ENCODE results near the gene DISC1.

Gene DISC1

DNA sequence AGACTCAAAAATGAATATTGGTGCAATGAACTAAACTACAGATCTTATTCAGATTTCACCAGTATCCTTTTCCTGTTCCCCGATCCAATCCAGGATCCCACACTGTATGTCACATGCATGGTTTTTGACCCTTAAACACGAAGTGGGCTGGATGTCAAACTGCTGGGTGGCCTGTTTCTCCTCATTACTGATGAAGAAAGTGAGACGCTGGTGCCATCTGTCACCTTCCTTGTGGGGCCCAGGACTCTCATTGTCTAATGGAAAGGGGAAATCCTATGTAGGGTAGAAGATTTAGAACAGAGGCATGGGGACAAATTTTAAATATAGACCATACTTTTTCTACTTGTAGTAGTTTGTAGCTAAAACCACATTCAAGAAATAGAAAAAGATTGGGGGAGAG is 56.2 kb downstream of the DISC1 start:
- Mint-ChIP-seq H3K27me3 (ENCODE audit: low read depth) (peaks cover 4% of the 10 kb centered on the region), H3K9me3 (peaks cover 17% of the 10 kb centered on the region), H3K27ac (no peak overlapping the region), H3K4me3 (no peak overlapping the region), H3K4me1 (no peaks in the 10 kb centered on the region), H3K36me3 (ENCODE audit: low read depth) (peaks cover 14% of the 10 kb centered on the region)
- TF ChIP-seq, protein P1, sequence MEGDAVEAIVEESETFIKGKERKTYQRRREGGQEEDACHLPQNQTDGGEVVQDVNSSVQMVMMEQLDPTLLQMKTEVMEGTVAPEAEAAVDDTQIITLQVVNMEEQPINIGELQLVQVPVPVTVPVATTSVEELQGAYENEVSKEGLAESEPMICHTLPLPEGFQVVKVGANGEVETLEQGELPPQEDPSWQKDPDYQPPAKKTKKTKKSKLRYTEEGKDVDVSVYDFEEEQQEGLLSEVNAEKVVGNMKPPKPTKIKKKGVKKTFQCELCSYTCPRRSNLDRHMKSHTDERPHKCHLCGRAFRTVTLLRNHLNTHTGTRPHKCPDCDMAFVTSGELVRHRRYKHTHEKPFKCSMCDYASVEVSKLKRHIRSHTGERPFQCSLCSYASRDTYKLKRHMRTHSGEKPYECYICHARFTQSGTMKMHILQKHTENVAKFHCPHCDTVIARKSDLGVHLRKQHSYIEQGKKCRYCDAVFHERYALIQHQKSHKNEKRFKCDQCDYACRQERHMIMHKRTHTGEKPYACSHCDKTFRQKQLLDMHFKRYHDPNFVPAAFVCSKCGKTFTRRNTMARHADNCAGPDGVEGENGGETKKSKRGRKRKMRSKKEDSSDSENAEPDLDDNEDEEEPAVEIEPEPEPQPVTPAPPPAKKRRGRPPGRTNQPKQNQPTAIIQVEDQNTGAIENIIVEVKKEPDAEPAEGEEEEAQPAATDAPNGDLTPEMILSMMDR (IDR thresholded peaks at IDR 0.05; ENCODE audit: unreplicated experiment in 3 of 3): no peak

DNA sequence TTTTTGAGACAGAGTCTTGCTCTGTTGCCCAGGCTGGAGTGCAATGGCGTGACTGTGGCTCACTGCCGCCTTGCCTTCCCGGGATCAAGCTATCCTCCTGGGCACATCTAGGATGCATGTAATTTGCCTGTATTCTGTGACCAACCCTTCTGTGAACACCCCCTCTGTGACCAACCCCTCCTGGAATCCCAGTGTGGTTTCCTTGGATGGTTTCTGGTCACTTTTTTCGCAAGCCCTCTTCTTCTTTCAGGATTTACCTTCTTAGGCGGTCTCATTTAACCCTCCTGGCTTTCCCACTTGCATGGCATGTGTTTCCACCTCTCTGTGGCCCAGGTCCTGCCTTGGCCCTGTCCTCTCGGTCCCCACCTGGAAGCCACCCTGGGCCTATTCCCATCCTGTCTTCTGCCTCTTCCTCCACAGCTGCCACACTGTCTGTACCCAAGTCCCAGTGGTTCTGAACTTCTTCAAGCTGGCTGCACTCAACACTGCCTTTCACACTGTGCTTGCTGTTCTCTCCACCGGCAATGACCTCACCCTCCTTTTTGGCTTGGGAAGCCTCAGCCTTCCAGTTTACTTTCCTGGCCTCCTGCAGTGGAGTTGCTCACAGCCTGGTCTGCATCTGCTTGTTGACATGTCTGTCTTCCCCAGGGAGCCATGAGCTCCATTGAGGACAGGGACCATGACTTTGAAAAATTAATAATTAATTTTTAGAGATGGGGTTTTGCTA is 57.0 kb downstream of the DISC1 start:
- H3K4me1 Mint-ChIP-seq: no peaks in the 10 kb centered on the region
- H3K27ac Mint-ChIP-seq: no peak overlapping the region
- no peak overlapping the region for H3K4me3 Mint-ChIP-seq
- peaks cover 14% of the 10 kb centered on the region for H3K36me3 Mint-ChIP-seq (ENCODE audit: low read depth)
- peaks cover 17% of the 10 kb centered on the region for H3K9me3 Mint-ChIP-seq
- TF ChIP-seq, protein P1 (IDR thresholded peaks at IDR 0.05; ENCODE audit: unreplicated experiment in 3 of 3): no peak
- peaks cover 4% of the 10 kb centered on the region for H3K27me3 Mint-ChIP-seq (ENCODE audit: low read depth)

DNA sequence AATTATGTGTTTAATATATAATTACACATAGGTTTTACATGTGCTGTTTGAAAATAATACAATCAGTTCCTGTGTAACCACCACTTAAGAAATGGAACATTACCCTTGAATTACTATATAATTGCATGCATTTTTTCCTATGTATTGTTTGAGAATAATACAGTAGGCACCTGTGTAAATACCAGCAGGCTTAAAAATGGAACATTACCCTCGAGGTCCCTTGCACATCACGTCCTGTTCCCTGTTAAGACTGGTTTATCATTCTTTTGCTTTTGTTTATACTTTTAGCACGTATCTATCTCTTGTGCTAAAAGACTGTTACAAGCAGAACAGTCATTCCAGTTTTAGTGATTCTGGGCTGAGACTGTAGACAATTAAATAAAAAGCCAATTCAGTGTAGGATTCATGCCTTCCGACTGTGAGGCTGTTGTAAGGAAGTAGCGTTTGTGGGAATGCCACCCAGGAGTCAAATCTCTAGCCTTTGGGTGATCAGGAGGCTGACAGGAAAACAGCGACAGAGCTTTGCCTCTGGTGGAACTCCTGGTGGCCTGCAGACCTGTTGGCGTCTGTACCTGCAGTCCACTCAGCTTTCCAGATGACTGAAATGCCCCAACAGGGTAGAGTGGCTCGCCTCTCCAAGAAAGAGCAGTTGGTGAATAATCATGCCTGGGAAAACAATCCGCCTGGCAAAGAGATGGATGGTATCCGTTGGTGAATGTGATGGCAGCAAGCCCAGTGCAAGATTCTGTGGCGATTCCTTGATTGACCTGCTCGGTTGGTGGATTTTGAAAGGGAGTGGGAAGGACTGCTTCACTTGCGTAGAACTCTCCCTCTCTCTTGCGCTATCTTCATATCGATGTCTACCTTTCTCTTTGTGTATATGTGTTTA is 58.0 kb downstream of the DISC1 start:
- H3K4me1 Mint-ChIP-seq: peaks cover 1% of the 10 kb centered on the region
- H3K27me3 Mint-ChIP-seq (ENCODE audit: low read depth): peaks cover 4% of the 10 kb centered on the region
- peaks cover 17% of the 10 kb centered on the region for H3K9me3 Mint-ChIP-seq
- TF ChIP-seq, protein P1 (IDR thresholded peaks at IDR 0.05; ENCODE audit: unreplicated experiment in 3 of 3): no peak
- no peak overlapping the region for H3K27ac Mint-ChIP-seq
- H3K4me3 Mint-ChIP-seq: no peak overlapping the region
- H3K36me3 Mint-ChIP-seq (ENCODE audit: low read depth): peaks cover 14% of the 10 kb centered on the region

DNA sequence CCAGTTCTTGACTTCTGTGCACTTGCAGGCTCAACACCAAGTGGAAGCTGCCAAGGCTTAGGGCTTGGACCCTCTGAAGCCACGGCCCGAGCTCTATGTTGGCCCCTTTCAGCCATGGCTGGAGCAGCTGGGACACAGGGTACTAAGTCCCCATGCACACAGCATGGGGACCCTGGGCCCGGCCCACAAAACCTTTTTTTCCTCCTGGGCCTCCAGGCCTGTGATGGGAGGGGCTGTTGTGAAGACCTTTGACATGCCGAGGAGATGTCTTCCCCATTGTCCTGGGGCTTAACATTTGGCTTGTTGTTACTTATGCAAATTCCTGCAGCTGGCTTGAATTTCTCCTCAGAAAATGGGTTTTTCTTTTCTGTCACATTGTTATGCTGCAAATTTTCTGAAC is 59.8 kb downstream of the DISC1 start:
- peaks cover 12% of the 10 kb centered on the region for H3K4me1 Mint-ChIP-seq
- H3K27ac Mint-ChIP-seq: no peak overlapping the region
- TF ChIP-seq, protein P1 (IDR thresholded peaks at IDR 0.05; ENCODE audit: unreplicated experiment in 3 of 3): no peak
- H3K36me3 Mint-ChIP-seq (ENCODE audit: low read depth): peaks cover 14% of the 10 kb centered on the region
- H3K9me3 Mint-ChIP-seq: peaks cover 17% of the 10 kb centered on the region
- no peak overlapping the region for H3K4me3 Mint-ChIP-seq
- peaks cover 4% of the 10 kb centered on the region for H3K27me3 Mint-ChIP-seq (ENCODE audit: low read depth)

DNA sequence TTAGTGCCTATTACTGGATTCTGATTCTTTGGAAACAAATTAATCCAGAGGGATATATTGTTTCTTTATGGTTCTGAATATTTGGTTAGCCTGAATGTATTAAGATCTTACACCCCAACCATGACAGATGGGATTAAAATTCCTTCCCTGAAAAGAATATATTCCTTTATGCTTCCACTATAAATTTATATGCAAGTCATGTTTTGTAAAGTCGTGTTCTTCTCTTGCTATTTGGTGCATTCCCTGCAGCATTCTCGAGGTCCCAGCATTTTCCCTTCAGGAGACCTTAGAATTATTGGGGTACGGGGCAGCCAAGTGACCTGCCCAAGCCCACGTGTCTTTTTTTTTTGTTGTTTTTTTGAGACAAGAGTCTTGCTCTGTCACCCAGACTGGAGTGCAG is 62.4 kb downstream of the DISC1 start:
- TF ChIP-seq, protein P1 (IDR thresholded peaks at IDR 0.05; ENCODE audit: unreplicated experiment in 3 of 3): no peak
- Mint-ChIP-seq H3K9me3 (peaks cover 17% of the 10 kb centered on the region), H3K27me3 (ENCODE audit: low read depth) (peaks cover 4% of the 10 kb centered on the region), H3K27ac (no peak overlapping the region), H3K36me3 (ENCODE audit: low read depth) (peaks cover 14% of the 10 kb centered on the region), H3K4me1 (peaks cover 33% of the 10 kb centered on the region), H3K4me3 (no peak overlapping the region)

Data from nephron (organoid).